Activated CD8-positive, alpha-beta memory T cell treated with anti-CD3 and anti-CD28 coated beads, Interleukin-2, amount 50 U/mL, for 24 hours (primary cell): Measurements from ENCODE around the gene ASXL2.
"Not testable (repeated sequence)": the region's sequence is repeated elsewhere in the genome, so short reads cannot be mapped to it uniquely, and the experiment has no call there.

Experiments used
- DNase-seq: peaks from one replicate; pipeline ENCODE4 v3.0.0-alpha.2; 2020; ENCODE audit errors: extremely low read depth

The ASXL2 gene

GRCh38 chr2:25736899-25737515, 141.3 kb downstream of the ASXL2 start:
- DNase-seq, result no peak

DNA sequence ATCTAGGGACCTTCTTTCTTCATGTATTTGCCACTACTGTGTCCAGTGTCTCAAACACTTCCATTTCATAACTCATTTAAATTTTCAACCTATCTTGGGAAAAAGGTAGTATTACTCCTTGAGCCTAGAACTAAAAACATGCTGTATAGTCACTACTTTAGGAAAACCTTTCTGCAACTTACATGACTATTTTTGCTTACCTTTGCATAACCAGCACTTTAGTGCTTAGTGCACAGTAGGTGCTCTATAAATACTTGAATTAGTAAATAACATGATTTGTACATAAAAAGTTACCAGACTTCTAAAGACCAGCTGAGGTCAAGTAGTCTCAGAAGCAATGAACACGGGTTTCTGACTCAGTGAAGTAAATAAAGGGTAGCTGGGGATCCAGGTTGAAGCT, 142.5 kb downstream of the ASXL2 start:
- no peak for DNase-seq

DNA sequence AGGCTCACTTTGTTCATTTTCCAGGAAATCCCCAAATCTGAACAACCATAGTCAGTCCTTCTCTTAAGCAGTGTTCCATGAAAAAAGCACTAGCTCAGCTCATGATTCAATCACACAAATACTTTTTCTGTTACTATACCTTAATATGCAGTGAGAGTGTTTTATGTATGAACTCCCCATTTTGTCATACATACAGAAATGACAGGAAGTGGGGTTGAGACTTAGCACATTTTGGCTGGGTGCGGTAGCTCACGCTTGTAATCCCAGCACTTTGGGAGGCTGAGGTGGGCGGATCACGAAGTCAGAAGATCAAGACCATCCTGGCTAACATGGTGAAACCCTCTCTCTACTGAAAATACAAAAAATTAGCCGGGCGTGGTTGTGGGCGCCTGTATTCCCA, 149.7 kb downstream of the ASXL2 start:
- no peak for DNase-seq

DNA sequence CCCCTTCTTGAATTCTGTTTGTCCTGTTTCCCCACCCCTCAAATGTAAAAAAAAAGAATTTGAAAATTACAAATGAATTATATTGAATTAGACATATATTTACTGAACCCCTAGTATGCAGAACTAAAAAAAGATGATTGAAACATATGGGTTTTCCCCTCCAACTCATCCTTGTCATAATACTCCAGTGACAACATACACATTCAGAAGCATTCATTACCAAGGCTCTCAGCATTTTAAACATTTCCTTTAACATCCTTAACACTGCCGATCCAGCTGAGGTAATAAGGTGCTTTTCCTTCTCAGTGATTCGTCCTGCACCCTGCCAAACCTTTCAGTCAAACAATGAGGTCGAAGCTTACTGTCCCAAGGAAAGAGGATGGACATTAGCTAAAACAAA, 151.8 kb downstream of the ASXL2 start:
- no peak for DNase-seq

DNA sequence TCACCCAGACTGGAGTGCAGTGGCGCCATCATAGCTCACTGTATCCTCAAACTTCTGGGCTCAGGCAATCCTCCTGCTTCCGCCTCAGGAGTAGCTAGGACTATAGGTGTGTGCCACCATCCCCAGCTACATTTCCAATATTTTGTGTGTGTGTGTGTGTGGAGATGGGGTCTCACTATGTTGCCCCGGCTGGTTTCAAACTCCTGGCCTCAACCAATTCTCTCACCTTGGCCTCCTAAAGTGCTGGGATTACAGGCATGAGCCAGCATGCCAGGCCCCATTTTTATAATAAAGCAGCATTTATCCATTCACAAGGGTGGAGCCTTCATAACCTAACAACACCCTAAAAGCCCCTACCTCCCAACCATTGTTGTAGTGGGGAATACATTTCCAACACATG, 152.4 kb downstream of the ASXL2 start:
- no peak for DNase-seq

DNA sequence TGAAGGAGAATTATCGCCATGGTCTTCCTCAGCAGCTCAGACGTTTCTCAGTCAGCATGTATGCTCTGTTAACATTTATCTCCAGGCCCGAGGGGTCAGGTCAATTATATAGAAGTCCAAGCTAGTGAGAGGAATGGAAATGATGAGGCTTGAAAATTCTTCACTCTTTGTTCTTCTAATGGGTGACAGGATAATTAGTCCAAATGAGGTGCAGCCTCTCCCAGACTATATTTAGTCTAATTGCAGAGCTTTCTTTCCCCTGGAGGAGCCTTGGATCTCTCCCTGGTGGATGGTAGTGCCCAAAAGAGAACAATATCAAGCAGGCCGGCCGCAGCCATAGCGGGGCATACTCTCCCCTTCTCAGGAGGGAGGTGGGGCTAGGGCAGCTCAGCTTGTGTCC, 153.5 kb downstream of the ASXL2 start:
- no peak for DNase-seq

GRCh38 chr2:25722224-25722623, 156.1 kb downstream of the ASXL2 start:
- DNase-seq, result no peak

DNA sequence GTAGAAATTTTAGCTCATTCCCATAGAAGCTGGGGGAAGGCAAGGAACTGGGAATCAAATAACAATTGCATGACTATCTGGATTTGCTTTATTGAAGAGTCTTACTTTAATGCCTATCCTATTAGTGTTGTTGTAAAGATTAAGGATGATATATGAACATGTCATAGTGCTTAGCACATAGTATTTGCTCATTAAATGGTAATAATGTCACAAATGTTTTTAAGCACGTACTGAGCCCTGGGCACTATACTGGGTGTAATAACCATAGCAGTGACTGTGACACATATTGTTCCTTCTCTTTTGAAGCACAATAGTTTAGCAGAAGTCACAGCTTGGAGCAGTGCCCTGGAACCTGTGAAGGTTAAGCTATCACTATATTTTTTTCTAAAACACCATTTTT, 157.7 kb downstream of the ASXL2 start:
- DNase-seq, result no peak

GRCh38 chr2:25714740-25715139, 163.5 kb downstream of the ASXL2 start:
- DNase-seq, result no peak

DNA sequence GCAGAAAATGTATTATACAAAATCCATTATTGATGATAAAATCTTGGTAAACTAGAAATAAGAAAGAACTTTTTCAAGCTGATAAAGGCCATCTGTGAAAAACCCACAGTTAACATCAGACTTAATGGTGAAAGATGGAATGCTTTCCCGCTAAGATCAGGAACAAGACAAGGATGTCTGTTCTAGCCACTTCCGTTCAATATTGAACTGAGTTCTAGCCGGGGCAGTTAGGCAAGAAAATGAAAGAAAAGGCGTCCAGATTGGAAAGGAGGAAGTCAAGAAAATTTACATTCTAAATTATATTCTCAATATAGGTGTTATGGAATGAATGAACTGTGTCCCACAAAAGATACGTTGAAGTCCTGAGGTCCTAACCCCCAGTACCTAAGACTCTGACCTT, 165.8 kb downstream of the ASXL2 start:
- no peak for DNase-seq

DNA sequence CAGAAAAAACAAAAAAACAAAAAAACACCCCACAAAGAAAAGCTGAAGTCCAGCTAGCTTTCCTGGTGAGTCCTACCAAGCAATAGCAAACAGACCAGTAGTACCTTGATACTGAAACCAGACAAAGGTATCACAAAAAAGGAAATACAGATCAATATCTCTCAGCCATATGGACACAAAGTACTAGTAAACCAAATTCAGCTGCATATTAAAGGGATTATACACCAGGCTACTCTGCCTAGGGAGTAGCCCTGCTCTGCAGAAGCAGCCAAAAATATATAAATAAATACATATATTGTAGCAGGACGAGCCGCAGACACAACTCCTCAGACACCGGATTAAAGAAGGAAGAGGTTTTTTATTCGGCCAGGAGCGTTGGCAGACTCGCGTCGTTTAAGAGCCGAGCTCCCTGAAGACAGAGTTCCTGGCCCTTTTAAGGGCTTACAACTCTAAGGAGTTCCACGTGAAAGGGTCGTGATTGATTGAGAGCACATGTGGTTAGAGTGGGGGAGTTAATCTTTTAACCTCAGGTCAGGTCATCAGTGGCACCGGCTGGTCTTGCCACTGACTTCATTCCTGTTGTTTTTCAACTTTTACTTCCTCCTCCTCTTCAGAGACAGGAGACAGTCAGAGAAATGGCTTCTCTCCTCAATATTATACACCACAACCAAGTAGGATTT, 166.5 kb downstream of the ASXL2 start:
- no peak for DNase-seq

DNA sequence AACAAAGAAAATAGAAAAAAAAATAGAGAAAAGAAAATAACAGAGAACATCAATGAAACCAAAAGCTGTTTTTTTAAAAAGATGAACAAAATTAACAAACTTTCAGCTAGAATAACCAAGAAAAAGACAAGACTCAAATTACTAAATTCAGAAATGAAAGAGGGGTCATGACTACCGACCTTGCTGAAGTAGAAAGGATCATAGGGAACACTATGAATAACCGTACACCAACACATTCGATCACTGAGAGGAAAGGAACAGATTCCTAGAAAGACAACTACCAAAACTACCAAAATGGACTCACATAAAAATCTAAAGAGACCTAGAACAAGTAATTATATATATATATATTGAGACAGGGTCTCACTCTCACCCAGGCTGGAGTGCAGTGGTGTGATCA, 167.5 kb downstream of the ASXL2 start:
- DNase-seq, result no peak

DNA sequence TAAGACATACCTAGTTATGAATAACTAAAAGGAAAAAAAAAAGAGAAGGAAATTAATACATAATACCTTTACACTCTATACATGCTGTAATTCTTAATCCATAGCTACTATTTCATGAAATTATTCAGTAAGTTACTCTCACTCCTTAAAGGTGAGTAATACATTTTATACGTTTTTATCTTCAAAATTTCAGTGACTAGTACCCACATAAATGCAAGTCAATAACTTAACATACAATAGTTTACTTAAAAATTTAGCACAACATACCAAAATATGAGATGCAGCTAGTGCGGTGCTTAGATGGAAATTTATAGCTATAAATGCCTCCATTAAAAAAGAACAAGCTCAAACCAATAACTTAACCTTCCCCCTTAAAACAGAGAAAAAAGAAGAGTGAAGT, 168.9 kb downstream of the ASXL2 start:
- DNase-seq, result no peak

- no peak for DNase-seq
Observed at GRCh38 chr2:25707927-25708590, 170.2 kb downstream of the ASXL2 start.

- not testable (repeated sequence) for DNase-seq
Observed at GRCh38 chr2:25705575-25705974, 172.7 kb downstream of the ASXL2 start.

GRCh38 chr2:25701801-25702200, 176.5 kb downstream of the ASXL2 start:
- DNase-seq, result no peak

DNA sequence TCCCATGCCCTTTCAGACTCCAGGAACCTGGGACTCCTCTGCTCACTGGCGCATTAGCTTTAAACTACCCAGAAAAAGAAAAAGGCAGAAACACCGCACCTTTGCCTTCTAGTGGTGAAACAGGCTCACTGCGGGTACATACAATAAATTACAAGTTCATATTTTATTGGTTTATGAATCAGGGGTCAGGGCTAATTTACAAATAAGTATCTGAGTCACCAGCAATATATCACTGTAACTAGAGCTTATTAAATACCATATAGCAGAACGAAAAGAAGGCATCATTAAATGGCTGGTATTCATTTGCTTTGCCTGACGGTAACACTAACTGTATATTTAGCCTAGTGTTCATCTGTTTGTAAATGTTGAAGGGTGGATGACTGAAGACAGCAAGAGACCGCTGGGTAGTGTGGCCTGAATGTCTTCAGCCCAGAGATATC, 178.0 kb downstream of the ASXL2 start:
- DNase-seq, result no peak

DNA sequence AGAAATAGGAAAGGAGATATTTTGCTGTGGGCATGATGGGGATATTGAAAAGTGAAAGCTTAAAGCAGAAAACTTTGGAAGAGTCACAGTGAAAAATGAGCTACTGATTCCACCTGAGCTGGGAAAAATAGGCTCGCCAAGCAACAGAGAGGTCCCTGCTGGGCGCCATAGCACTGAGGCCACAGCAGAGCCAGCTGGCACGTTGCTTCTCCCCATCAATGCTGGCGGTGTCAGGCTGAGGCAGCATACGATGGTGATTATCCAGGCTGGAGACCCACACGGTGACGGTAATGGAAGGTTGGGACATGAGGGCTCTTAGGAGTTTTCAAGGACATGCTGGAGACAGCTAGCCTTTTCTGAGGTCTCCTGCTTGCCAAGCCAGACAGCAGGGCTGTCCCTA, 179.1 kb downstream of the ASXL2 start:
- DNase-seq, result no peak

GRCh38 chr2:25698752-25699151, 179.5 kb downstream of the ASXL2 start:
- DNase-seq, result no peak

GRCh38 chr2:25697559-25698341, 180.5 kb downstream of the ASXL2 start:
- DNase-seq, result no peak

DNA sequence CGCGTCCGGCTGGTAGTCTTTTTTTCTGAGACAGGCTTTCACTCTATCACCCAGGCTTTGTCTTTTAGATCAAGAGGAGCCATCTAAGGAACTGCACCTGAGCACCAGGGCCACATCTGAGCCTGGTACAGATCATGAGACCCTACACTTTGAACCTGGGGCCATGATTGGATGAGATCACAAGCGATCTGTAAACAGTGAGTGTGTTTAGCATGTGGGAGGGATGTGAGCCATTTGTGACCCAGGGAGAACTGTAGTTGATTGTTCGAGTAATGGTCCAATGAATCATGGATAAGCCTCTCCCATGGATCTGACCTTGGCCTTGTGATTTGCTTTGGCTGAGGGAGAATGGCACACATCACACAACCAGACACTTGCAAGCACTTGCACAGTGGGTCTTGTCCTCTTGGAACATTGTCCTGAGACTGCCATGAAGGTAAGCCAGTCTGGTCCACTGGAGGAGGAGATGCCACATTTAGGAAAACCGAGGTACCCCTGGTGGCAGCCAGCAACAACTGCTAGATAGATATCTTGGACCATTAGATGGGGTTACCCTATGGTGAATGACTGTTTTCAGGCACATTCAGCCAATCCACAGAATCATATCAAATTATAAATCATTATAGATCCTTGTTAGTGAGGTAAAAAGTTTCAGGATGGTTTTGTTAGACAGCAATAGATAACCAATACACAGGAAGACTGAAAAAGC, 185.4 kb downstream of the ASXL2 start:
- DNase-seq, result no peak

DNA sequence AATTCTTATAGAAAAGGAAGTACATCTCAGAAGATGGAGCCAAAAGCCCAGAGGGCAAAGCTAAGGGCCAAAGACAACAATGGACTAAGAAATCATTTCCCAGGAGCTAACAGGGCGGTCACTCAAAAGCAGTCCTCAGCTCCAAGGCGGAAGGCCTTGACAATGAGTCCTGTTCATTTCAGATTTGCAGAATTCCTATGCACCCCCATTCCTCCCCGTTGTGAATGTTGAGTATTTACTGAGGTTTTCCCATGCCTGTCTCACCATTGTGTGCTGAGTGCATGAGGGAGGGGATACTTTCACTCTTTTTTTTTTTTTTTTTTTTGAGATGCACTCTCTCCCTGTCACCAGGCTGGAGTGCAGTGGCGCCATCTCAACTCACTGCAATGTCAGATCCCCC, 186.1 kb downstream of the ASXL2 start:
- no peak for DNase-seq
